Measurements from ENCODE around the gene SP110. TPM values are rescaled to one million over a fixed set of nuclear protein-coding genes. Genes with fewer than 3 reads are reported as not detected.
"Not testable (repeated sequence)": the region's sequence is repeated elsewhere in the genome, so short reads cannot be mapped to it uniquely, and the experiment has no call there.

Gene SP110
- total and polyA plus RNA-seq, 2 of the 8 experiments (the other 6 are each of a cell fraction or from before 2014, with no cell fraction given): 3.1 to 7.1 TPM

DNA sequence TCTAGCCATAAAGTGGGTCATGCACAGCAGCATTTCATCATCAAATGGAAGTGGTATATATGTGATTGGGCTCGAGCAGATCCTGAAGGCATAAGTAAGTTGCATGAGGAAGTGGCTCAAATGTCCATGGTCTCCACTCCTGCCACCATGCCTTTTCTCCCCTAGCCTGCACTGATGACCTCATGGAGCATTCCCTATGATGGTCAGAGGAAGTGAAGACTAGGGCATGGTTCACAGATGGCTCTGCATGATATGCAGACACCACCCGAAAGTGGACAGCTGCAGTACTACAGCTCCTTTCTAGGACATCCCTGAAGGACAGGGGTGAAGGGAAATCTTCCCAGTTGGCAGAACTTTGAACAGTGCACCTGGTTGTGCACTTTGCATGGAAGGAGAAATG lies 99.4 kb downstream of the SP110 start:
- H2BK15ac ChIP-seq (ENCODE audit: low read length); H3K4ac ChIP-seq (replicated peaks; ENCODE audit: insufficient read length, low read depth, low read length); H3K9ac ChIP-seq (replicated peaks in 1 of 4; ENCODE audit: extremely low read depth in 1 of 4, low read depth in 3 of 4, low read length in 3 of 4); H3K56ac ChIP-seq (replicated peaks; ENCODE audit: insufficient read length, low read depth, low read length); H2BK5ac ChIP-seq (ENCODE audit: low read depth, low read length); H3K79me2 ChIP-seq (ENCODE audit: control insufficient read depth in 1 of 2, insufficient read depth in 2 of 2, low read length in 2 of 2); FAIRE-seq; POLR2A ChIA-PET (ENCODE audit: partially characterized antibody); H3K4me2 ChIP-seq (ENCODE audit: insufficient read depth in 1 of 2, low read depth in 2 of 2, low read length in 2 of 2); H3K9me3 ChIP-seq (ENCODE audit: insufficient read depth in 2 of 2, low read depth in 1 of 2, low read length in 1 of 2); H4K8ac ChIP-seq (ENCODE audit: extremely low read depth, insufficient read depth, low read length); H2BK20ac ChIP-seq (ENCODE audit: low read length); H3K23ac ChIP-seq (ENCODE audit: insufficient read length); DNase-seq (ENCODE audit: low read depth in 1 of 2, low spot score in 2 of 2); H4K5ac ChIP-seq (ENCODE audit: insufficient read length, low read depth, low read length); H3K4me1 ChIP-seq (replicated peaks in 1 of 4; ENCODE audit: control insufficient read depth in 3 of 4, insufficient read depth in 4 of 4, low read length in 3 of 4); H3K27ac ChIP-seq (ENCODE audit: low read depth, low read length); H3K23me2 ChIP-seq (ENCODE audit: low read depth, low read length); H3K18ac ChIP-seq (ENCODE audit: extremely low read depth, low read length); H2AFZ ChIP-seq (ENCODE audit: low read length); H2BK120ac ChIP-seq (replicated peaks; ENCODE audit: low read depth, low read length); H4K20me1 ChIP-seq (replicated peaks in 1 of 2; ENCODE audit: control insufficient read depth in 1 of 2, insufficient read depth in 2 of 2, low read length in 2 of 2); H2AK5ac ChIP-seq (ENCODE audit: low read depth, low read length); H3K27me3 ChIP-seq (replicated peaks in 1 of 4; ENCODE audit: control insufficient read depth in 3 of 4, extremely low read depth in 1 of 4, insufficient read depth in 3 of 4, low read length in 3 of 4); H3K14ac ChIP-seq (ENCODE audit: insufficient read length); H3K4me3 ChIP-seq (ENCODE audit: extremely low read depth in 1 of 4, insufficient read depth in 2 of 4, low read depth in 3 of 4, low read length in 4 of 4); H2BK12ac ChIP-seq (ENCODE audit: low read depth, low read length); H4K91ac ChIP-seq (replicated peaks; ENCODE audit: insufficient read length, low read length); H3K36me3 ChIP-seq (ENCODE audit: control insufficient read depth in 2 of 4, insufficient read depth in 4 of 4, low read length in 3 of 4); H3K79me1 ChIP-seq (ENCODE audit: low read depth, low read length): not testable (repeated sequence)
- 89% methylated on average over 2 of the region's 2 CpGs; no CpG with 5 or more reads in 1 of the 2 experiments for WGBS, 2 experiments (ENCODE audit: extremely low coverage in 1 of 2, insufficient coverage in 1 of 2, insufficient read length in 1 of 2, insufficient replicate concordance in 2 of 2, low coverage in 1 of 2, low lambda C conversion rate in 2 of 2, missing lambda C conversion rate in 1 of 2)
- CTCF ChIA-PET (ENCODE audit: partially characterized antibody): interaction anchor here (2.4 kb wide), 1 partner anchor 53 kb away, joined by 8 read pairs; no protein-coding TSS in a partner anchor

DNA sequence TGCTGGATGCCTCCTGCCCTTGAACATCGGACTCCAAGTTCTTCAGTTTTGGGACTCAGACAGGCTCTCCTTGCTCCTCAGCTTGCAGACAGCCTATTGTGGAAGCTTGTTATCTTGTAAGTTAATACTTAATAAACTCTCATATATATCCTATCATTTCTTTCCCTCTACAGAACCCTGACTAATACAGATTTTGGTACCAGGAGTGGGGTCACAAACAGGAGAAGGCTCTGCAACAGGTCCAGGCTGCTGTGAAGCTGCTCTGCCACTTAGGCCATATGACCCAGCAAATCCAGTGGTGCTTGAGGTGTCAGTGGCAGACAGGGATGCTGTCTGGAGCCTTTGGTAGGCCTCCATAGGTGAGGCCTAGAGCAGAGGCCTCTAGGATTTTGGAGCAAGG lies 100.0 kb downstream of the SP110 start:
- WGBS, 2 experiments (ENCODE audit: extremely low coverage in 1 of 2, insufficient coverage in 1 of 2, insufficient read length in 1 of 2, insufficient replicate concordance in 2 of 2, low coverage in 1 of 2, low lambda C conversion rate in 2 of 2, missing lambda C conversion rate in 1 of 2): 75% methylated on average over 1 of the region's 1 CpG; no CpG with 5 or more reads in 1 of the 2 experiments
- H3K79me1 ChIP-seq (ENCODE audit: low read depth, low read length); H3K56ac ChIP-seq (replicated peaks; ENCODE audit: insufficient read length, low read depth, low read length); H3K36me3 ChIP-seq (ENCODE audit: control insufficient read depth in 2 of 4, insufficient read depth in 4 of 4, low read length in 3 of 4); H2BK20ac ChIP-seq (ENCODE audit: low read length); H3K27me3 ChIP-seq (replicated peaks in 1 of 4; ENCODE audit: control insufficient read depth in 3 of 4, extremely low read depth in 1 of 4, insufficient read depth in 3 of 4, low read length in 3 of 4); H3K9me3 ChIP-seq (ENCODE audit: insufficient read depth in 2 of 2, low read depth in 1 of 2, low read length in 1 of 2); H4K5ac ChIP-seq (ENCODE audit: insufficient read length, low read depth, low read length); FAIRE-seq; H2BK12ac ChIP-seq (ENCODE audit: low read depth, low read length); H2AFZ ChIP-seq (ENCODE audit: low read length); H2BK5ac ChIP-seq (ENCODE audit: low read depth, low read length); H3K23ac ChIP-seq (ENCODE audit: insufficient read length); POLR2A ChIA-PET (ENCODE audit: partially characterized antibody); DNase-seq (ENCODE audit: low read depth in 1 of 2, low spot score in 2 of 2); H4K8ac ChIP-seq (ENCODE audit: extremely low read depth, insufficient read depth, low read length); H3K23me2 ChIP-seq (ENCODE audit: low read depth, low read length); H3K18ac ChIP-seq (ENCODE audit: extremely low read depth, low read length); H3K4ac ChIP-seq (replicated peaks; ENCODE audit: insufficient read length, low read depth, low read length); H3K4me1 ChIP-seq (replicated peaks in 1 of 4; ENCODE audit: control insufficient read depth in 3 of 4, insufficient read depth in 4 of 4, low read length in 3 of 4); H3K14ac ChIP-seq (ENCODE audit: insufficient read length); H4K20me1 ChIP-seq (replicated peaks in 1 of 2; ENCODE audit: control insufficient read depth in 1 of 2, insufficient read depth in 2 of 2, low read length in 2 of 2); H3K4me3 ChIP-seq (ENCODE audit: extremely low read depth in 1 of 4, insufficient read depth in 2 of 4, low read depth in 3 of 4, low read length in 4 of 4); H2AK5ac ChIP-seq (ENCODE audit: low read depth, low read length); H3K27ac ChIP-seq (ENCODE audit: low read depth, low read length); H3K9ac ChIP-seq (replicated peaks in 1 of 4; ENCODE audit: extremely low read depth in 1 of 4, low read depth in 3 of 4, low read length in 3 of 4); H2BK120ac ChIP-seq (replicated peaks; ENCODE audit: low read depth, low read length); H3K4me2 ChIP-seq (ENCODE audit: insufficient read depth in 1 of 2, low read depth in 2 of 2, low read length in 2 of 2); H3K79me2 ChIP-seq (ENCODE audit: control insufficient read depth in 1 of 2, insufficient read depth in 2 of 2, low read length in 2 of 2); H2BK15ac ChIP-seq (ENCODE audit: low read length); H4K91ac ChIP-seq (replicated peaks; ENCODE audit: insufficient read length, low read length): not testable (repeated sequence)
- CTCF ChIA-PET (ENCODE audit: partially characterized antibody): interaction anchor here (2.4 kb wide), 1 partner anchor 53 kb away, joined by 8 read pairs; no protein-coding TSS in a partner anchor
